Liver (tissue), 9 donors: Measurements from ENCODE around the gene RIC8B. TPM values are rescaled to one million over a fixed set of nuclear protein-coding genes. Genes with fewer than 3 reads are reported as not detected.

Source experiments
- DNase-seq: peaks from one replicate; pipeline ENCODE4 v3.0.0-alpha.2; 2017; ENCODE audit warnings: low spot score
- H3K27ac ChIP-seq, 2 donors: one replicate each; pipeline ENCODE4 v1.7.0; 2013; ENCODE audit warnings: inconsistent platforms in 2 of 2, low read length in 2 of 2, control low read depth in 1 of 2, low read depth in 1 of 2, mild to moderate bottlenecking in 1 of 2
- H3K27me3 ChIP-seq, 4 donors: one replicate each; pipeline versions ENCODE4 v1.6.1 to v1.7.0; 2013; ENCODE audit warnings: low read length in 3 of 4, inconsistent platforms in 1 of 4, mild to moderate bottlenecking in 1 of 4, moderate library complexity in 1 of 4; ENCODE audit not compliant: control insufficient read depth in 4 of 4, insufficient read depth in 4 of 4
- H3K36me3 ChIP-seq, 4 donors: one replicate each; pipeline versions ENCODE4 v1.6.1 to v1.7.0; 2013; ENCODE audit warnings: low read length in 3 of 4, mild to moderate bottlenecking in 3 of 4, low read depth in 1 of 4, moderate library complexity in 1 of 4; ENCODE audit not compliant: control insufficient read depth in 4 of 4, insufficient read depth in 3 of 4
- H3K4me1 ChIP-seq, 4 donors: one replicate each; pipeline versions ENCODE4 v1.6.1 to v1.7.0; 2013; ENCODE audit warnings: low read length in 3 of 4, mild to moderate bottlenecking in 3 of 4, moderate library complexity in 1 of 4; ENCODE audit not compliant: control insufficient read depth in 4 of 4, insufficient read depth in 4 of 4
- H3K4me3 ChIP-seq, 3 donors: one replicate each; pipeline versions ENCODE4 v1.6.1 to v1.7.0; 2013; ENCODE audit warnings: low read length in 3 of 3, control low read depth in 1 of 3, low read depth in 1 of 3, mild to moderate bottlenecking in 1 of 3
- H3K9ac ChIP-seq, 2 donors: one replicate each; pipeline ENCODE4 v1.7.0; 2013; ENCODE audit warnings: low read length in 2 of 2, mild to moderate bottlenecking in 2 of 2, moderate library complexity in 2 of 2, control low read depth in 1 of 2, low read depth in 1 of 2
- H3K9me3 ChIP-seq, 4 donors: one replicate each; pipeline versions ENCODE4 v1.6.1 to v1.7.0; 2013; ENCODE audit warnings: low read length in 3 of 4; ENCODE audit not compliant: control insufficient read depth in 4 of 4
- FOXA1 ChIP-seq: IDR thresholded peaks from 2 replicates; pipeline ENCODE4 v1.6.1; 2016; ENCODE audit warnings: antibody characterized with exemption
- FOXA2 ChIP-seq: IDR thresholded peaks from 2 replicates; pipeline ENCODE4 v1.6.1; 2016; ENCODE audit warnings: antibody characterized with exemption
- HNF4G ChIP-seq: IDR thresholded peaks from 2 replicates; pipeline ENCODE4 v1.6.1; 2016; ENCODE audit warnings: antibody characterized with exemption
- SP1 ChIP-seq: IDR thresholded peaks from 2 replicates; pipeline ENCODE4 v1.6.1; 2018; ENCODE audit warnings: antibody characterized with exemption, mild to moderate bottlenecking
- YY1 ChIP-seq: IDR thresholded peaks from 2 replicates; pipeline ENCODE4 v1.6.1; 2016; ENCODE audit warnings: antibody characterized with exemption, mild to moderate bottlenecking
- whole genome bisulfite sequencing: extraction: QIAGEN DNeasy Blood & Tissue Kit; methylation state at CpG from one replicate; pipeline ENCODE4 v1.1.7; 2013; 5-methylcytosine and 5-hydroxymethylcytosine counted together
- polyA plus RNA-seq, 2 donors: library from polyadenylated mRNA; stranded (reverse) in 1 of 2; unstranded in 1 of 2; fragments of 200-250 nt in 1 of 2; fragments of >200 nt in 1 of 2; fragmentation: Nextera tagmentation in 1 of 2; extraction: Ambion mirVana in 1 of 2; gene quantifications; one replicate each; pipeline versions ENCODE4 v1.2.1 to v1.2.3, GENCODE V29; 2013 to 2015
- total RNA-seq, 2 donors: library from RNA; depleted of rRNA; stranded (reverse); fragments of >200 nt; gene quantifications; one replicate each; pipeline ENCODE4 v1.2.3, GENCODE V29; 2014
- TF ChIP-seq, protein P1 (sequence below): IDR thresholded peaks from 2 replicates; pipeline ENCODE4 v1.6.1; 2016; ENCODE audit warnings: antibody characterized with exemption, mild to moderate bottlenecking
- TF ChIP-seq, protein P2 (sequence below): IDR thresholded peaks from 2 replicates; pipeline ENCODE4 v1.6.1; 2016; ENCODE audit warnings: antibody characterized with exemption
- TF ChIP-seq, protein P3 (sequence below): IDR thresholded peaks from 2 replicates; pipeline ENCODE4 v1.6.1; 2016; ENCODE audit warnings: antibody characterized with exemption
- TF ChIP-seq, protein P4 (sequence below): fragments of 150-350 bp; IDR thresholded peaks from 2 replicates; pipeline ENCODE4 v1.5.1; 2017; ENCODE audit warnings: improper control_type of control experiment, low read depth, low read length; ENCODE audit not compliant: missing input control
- donor health status: healthy.
- donor health status: healthy.
- donor health status: healthy.
- donor health status: healthy.
- donor health status: healthy.

RIC8B gene
- total and polyA plus RNA-seq, 4 donors, result 2.7 to 15.1 (median 4.2) TPM

DNA sequence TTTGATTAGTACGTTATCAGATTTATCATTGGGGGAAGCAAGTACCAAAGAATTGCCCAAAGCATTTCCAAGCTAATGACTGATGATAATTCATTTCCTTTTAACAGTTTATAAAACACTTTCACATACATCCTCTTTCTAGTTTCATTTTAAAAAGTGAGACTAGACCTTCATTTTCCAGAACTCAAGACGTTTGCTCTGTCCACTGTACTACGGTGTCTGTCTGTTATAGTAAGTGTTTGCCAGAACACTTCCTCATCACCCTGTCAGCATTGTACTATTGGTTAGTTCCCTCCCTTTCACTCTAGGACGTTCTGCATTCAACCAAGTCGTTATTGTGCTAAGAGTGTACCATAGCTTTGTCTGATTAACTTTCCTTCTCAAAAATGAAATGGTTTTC is 99.5 kb downstream of the RIC8B start:
- H3K36me3 ChIP-seq, result peaks cover 0 to 26% (median 8%) of the 10 kb centered on the region in 4 donors
- TF ChIP-seq, protein P1, sequence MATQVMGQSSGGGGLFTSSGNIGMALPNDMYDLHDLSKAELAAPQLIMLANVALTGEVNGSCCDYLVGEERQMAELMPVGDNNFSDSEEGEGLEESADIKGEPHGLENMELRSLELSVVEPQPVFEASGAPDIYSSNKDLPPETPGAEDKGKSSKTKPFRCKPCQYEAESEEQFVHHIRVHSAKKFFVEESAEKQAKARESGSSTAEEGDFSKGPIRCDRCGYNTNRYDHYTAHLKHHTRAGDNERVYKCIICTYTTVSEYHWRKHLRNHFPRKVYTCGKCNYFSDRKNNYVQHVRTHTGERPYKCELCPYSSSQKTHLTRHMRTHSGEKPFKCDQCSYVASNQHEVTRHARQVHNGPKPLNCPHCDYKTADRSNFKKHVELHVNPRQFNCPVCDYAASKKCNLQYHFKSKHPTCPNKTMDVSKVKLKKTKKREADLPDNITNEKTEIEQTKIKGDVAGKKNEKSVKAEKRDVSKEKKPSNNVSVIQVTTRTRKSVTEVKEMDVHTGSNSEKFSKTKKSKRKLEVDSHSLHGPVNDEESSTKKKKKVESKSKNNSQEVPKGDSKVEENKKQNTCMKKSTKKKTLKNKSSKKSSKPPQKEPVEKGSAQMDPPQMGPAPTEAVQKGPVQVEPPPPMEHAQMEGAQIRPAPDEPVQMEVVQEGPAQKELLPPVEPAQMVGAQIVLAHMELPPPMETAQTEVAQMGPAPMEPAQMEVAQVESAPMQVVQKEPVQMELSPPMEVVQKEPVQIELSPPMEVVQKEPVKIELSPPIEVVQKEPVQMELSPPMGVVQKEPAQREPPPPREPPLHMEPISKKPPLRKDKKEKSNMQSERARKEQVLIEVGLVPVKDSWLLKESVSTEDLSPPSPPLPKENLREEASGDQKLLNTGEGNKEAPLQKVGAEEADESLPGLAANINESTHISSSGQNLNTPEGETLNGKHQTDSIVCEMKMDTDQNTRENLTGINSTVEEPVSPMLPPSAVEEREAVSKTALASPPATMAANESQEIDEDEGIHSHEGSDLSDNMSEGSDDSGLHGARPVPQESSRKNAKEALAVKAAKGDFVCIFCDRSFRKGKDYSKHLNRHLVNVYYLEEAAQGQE, result no peak
- TF ChIP-seq FOXA1 (no peak), SP1 (no peak)
- TF ChIP-seq, protein P2, sequence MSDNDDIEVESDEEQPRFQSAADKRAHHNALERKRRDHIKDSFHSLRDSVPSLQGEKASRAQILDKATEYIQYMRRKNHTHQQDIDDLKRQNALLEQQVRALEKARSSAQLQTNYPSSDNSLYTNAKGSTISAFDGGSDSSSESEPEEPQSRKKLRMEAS, result no peak
- TF ChIP-seq, protein P3, sequence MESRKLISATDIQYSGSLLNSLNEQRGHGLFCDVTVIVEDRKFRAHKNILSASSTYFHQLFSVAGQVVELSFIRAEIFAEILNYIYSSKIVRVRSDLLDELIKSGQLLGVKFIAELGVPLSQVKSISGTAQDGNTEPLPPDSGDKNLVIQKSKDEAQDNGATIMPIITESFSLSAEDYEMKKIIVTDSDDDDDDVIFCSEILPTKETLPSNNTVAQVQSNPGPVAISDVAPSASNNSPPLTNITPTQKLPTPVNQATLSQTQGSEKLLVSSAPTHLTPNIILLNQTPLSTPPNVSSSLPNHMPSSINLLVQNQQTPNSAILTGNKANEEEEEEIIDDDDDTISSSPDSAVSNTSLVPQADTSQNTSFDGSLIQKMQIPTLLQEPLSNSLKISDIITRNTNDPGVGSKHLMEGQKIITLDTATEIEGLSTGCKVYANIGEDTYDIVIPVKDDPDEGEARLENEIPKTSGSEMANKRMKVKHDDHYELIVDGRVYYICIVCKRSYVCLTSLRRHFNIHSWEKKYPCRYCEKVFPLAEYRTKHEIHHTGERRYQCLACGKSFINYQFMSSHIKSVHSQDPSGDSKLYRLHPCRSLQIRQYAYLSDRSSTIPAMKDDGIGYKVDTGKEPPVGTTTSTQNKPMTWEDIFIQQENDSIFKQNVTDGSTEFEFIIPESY, result no peak
- TF ChIP-seq, protein P4, sequence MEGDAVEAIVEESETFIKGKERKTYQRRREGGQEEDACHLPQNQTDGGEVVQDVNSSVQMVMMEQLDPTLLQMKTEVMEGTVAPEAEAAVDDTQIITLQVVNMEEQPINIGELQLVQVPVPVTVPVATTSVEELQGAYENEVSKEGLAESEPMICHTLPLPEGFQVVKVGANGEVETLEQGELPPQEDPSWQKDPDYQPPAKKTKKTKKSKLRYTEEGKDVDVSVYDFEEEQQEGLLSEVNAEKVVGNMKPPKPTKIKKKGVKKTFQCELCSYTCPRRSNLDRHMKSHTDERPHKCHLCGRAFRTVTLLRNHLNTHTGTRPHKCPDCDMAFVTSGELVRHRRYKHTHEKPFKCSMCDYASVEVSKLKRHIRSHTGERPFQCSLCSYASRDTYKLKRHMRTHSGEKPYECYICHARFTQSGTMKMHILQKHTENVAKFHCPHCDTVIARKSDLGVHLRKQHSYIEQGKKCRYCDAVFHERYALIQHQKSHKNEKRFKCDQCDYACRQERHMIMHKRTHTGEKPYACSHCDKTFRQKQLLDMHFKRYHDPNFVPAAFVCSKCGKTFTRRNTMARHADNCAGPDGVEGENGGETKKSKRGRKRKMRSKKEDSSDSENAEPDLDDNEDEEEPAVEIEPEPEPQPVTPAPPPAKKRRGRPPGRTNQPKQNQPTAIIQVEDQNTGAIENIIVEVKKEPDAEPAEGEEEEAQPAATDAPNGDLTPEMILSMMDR, result no peak

DNA sequence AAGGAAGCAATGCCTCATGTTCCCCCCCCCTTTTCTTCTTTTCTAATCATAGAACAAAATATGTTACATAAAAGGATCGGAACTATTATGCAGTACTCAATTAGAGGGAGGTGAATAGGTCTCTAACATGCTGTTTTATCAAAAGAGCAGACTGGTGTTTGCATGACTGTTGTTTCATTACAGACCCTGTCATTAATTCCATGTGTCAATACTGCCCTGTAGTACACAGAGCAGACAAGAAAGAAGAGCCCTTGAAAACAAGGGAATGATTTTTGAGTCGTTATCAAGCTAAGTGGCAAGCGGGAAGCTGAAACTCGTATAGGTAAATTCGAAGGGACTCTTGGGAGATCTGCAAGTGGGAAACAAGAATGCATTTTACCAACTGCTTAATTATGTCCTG is 104.3 kb downstream of the RIC8B start:
- DNase-seq, result no peak
- Histone ChIP-seq H3K4me1 (no peaks in the 10 kb centered on the region), H3K27me3 (no peaks in the 10 kb centered on the region), H3K4me3 (no peak overlapping the region), H3K36me3 (peaks cover 4 to 38% (median 19%) of the 10 kb centered on the region in 4 donors), H3K9ac (no peak overlapping the region), H3K27ac (no peak overlapping the region), H3K9me3 (no peaks in the 10 kb centered on the region)
- WGBS, result 94% methylated on average over 5 of the region's 5 CpGs
- TF ChIP-seq, protein P1, result no peak
- no peak for TF ChIP-seq FOXA2
- no peak for TF ChIP-seq FOXA1
- TF ChIP-seq YY1, result no peak
- TF ChIP-seq HNF4G, result no peak
- TF ChIP-seq, protein P4, result no peak

More for the DNA sequence above, 99.5 kb downstream of the RIC8B start:
- no peaks in the 10 kb centered on the region for H3K4me1 ChIP-seq
- H3K27me3 ChIP-seq, result no peaks in the 10 kb centered on the region
- no peak overlapping the region for H3K9ac ChIP-seq
- no peak overlapping the region for H3K4me3 ChIP-seq
- no peak overlapping the region for H3K27ac ChIP-seq
- no peak for DNase-seq
- no peaks in the 10 kb centered on the region for H3K9me3 ChIP-seq
- 78% methylated on average over 5 of the region's 5 CpGs for WGBS
